OCI-LY7 (cell line): ENCODE measurements around the gene SPTBN2. TPM values are rescaled to one million over a fixed set of nuclear protein-coding genes. Genes with fewer than 3 reads are reported as not detected.

Experiments used
- BruUV-seq: library from RNA; stranded (reverse); fragments of 400-500 nt; replicated peaks from 2 replicates; lab custom pipeline; 2021; lab: Mats Ljungman, UMichigan
- CTCF ChIA-PET: fragments of 300-600 bp; sonication (Branson Sonifier 250); formaldehyde crosslinking; loops from one replicate; lab custom pipeline; 2022; ENCODE audit warnings: antibody characterized with exemption; ENCODE audit not compliant: unreplicated experiment; lab: Charles Lee
- POLR2A ChIA-PET: fragments of 300-600 bp; sonication (Branson Sonifier 250); formaldehyde crosslinking; loops from one replicate; lab custom pipeline; 2022; ENCODE audit warnings: antibody characterized with exemption; lab: Charles Lee
- DNase-seq: peaks from one replicate; pipeline ENCODE4 v3.0.0-alpha.2; 2015; ENCODE audit warnings: low spot score
- H2AFZ ChIP-seq: fragments of 200-600 bp; sonication (generic), shearing (Covaris generic); 2 replicates; pipeline ENCODE4 v1.6.1; 2014; ENCODE audit warnings: mild to moderate bottlenecking, antibody characterized with exemption, low read length, moderate library complexity
- H3K27ac ChIP-seq: fragments of 200-600 bp; sonication (generic); 2 replicates; pipeline ENCODE4 v1.5.1; 2014; ENCODE audit warnings: mixed run types, low read depth, mild to moderate bottlenecking, moderate library complexity, low read length, inconsistent platforms; ENCODE audit not compliant: poor library complexity, severe bottlenecking
- H3K36me3 ChIP-seq: fragments of 200-600 bp; sonication (generic); 2 replicates; pipeline ENCODE4 v1.6.1; 2014; ENCODE audit warnings: mild to moderate bottlenecking, antibody characterized with exemption, low read length, moderate library complexity, mixed read lengths; ENCODE audit not compliant: insufficient read depth
- H3K4me1 ChIP-seq: fragments of 200-600 bp; sonication (generic); 2 replicates; pipeline ENCODE4 v1.5.1; 2014; ENCODE audit warnings: mild to moderate bottlenecking, low read length; ENCODE audit not compliant: insufficient read depth, poor library complexity, severe bottlenecking
- H3K4me2 ChIP-seq: fragments of 200-600 bp; sonication (generic); 2 replicates; pipeline ENCODE4 v1.6.1; 2014; ENCODE audit warnings: mild to moderate bottlenecking, low read length
- H3K4me3 ChIP-seq: fragments of 200-600 bp; sonication (generic); 2 replicates; pipeline ENCODE4 v1.5.1; 2014; ENCODE audit warnings: mild to moderate bottlenecking, low read depth, low read length; ENCODE audit not compliant: poor library complexity, severe bottlenecking
- H3K79me2 ChIP-seq: fragments of 200-600 bp; sonication (generic); 2 replicates; pipeline ENCODE4 v1.6.1; 2016; ENCODE audit warnings: low read depth, mild to moderate bottlenecking, low read length, moderate library complexity, mixed read lengths; ENCODE audit not compliant: insufficient read depth
- H3K9me2 ChIP-seq: fragments of 200-600 bp; sonication (generic); 2 replicates; pipeline ENCODE4 v1.6.1; 2016; ENCODE audit warnings: mild to moderate bottlenecking, low read length, mixed read lengths; ENCODE audit not compliant: insufficient read depth
- H3K9me3 ChIP-seq: fragments of 200-600 bp; sonication (generic); 2 replicates; pipeline ENCODE4 v1.6.1; 2014; ENCODE audit warnings: mild to moderate bottlenecking, mixed run types, low read length, mixed read lengths
- H4K20me1 ChIP-seq: fragments of 200-600 bp; sonication (generic); 2 replicates; pipeline ENCODE4 v1.6.1; 2014; ENCODE audit warnings: mild to moderate bottlenecking, antibody characterized with exemption, low read length, moderate library complexity, mixed read lengths; ENCODE audit not compliant: insufficient read depth
- CTCF ChIP-seq: fragments of 200-600 bp; sonication (generic); conservative IDR thresholded peaks from 2 replicates; pipeline ENCODE4 v1.5.1; 2014; ENCODE audit warnings: mild to moderate bottlenecking, antibody characterized with exemption, low read length, moderate library complexity, mixed read lengths
- EZH2phosphoT487 ChIP-seq: fragments of 200-600 bp; sonication (generic); IDR thresholded peaks from 2 replicates; pipeline ENCODE4 v1.6.1; 2018; ENCODE audit warnings: low read depth, borderline replicate concordance, mild to moderate bottlenecking, mixed run types, antibody characterized with exemption, low read length, moderate library complexity, mixed read lengths
- intact Hi-C: fragments of 100-400 bp; cut with micrococcal nuclease; formaldehyde crosslinking; loops from one replicate; pipeline ENCODE4 v1.10.0; 2022; ENCODE audit not compliant: unreplicated experiment
- total RNA-seq, 2 experiments: library from RNA; depleted of rRNA in 1 of 2; stranded (reverse); fragments of >200 nt in 1 of 2; shearing (Covaris generic) in 1 of 2; gene quantifications; 2 replicates each; pipeline ENCODE4 v1.2.3, GENCODE V29; 2014 to 2022

The SPTBN2 gene
- total RNA-seq, 2 experiments from 2014 or later: 16.2 to 25.2 TPM

GRCh38 chr11:66720899-66721470 lies 8.0 kb downstream of the SPTBN2 start:
- CTCF ChIA-PET: no interaction called here
- Histone ChIP-seq H3K79me2 (no peaks in the 10 kb centered on the region), H3K4me3 (no peak overlapping the region), H3K27ac (no peak overlapping the region), H3K4me1 (peaks cover 6% of the 10 kb centered on the region), H3K4me2 (no peak overlapping the region), H4K20me1 (no peaks in the 10 kb centered on the region), H3K36me3 (no peaks in the 10 kb centered on the region), H3K9me3 (no peaks in the 10 kb centered on the region), H2AFZ (no peak overlapping the region), H3K9me2 (no peaks in the 10 kb centered on the region)
- POLR2A ChIA-PET: no interaction called here
- BruUV-seq: no TSS peak
- intact Hi-C loops: no loop called here
- TF ChIP-seq EZH2phosphoT487 (no peak), CTCF (no peak)
- no peak for DNase-seq

- Histone ChIP-seq H2AFZ (no peak overlapping the region), H4K20me1 (no peaks in the 10 kb centered on the region), H3K36me3 (no peaks in the 10 kb centered on the region), H3K4me3 (no peak overlapping the region), H3K9me3 (no peaks in the 10 kb centered on the region), H3K4me1 (peaks cover 6% of the 10 kb centered on the region), H3K9me2 (no peaks in the 10 kb centered on the region), H3K27ac (no peak overlapping the region), H3K79me2 (no peaks in the 10 kb centered on the region), H3K4me2 (no peak overlapping the region)
- no peak for TF ChIP-seq CTCF
- TF ChIP-seq EZH2phosphoT487: no peak
- intact Hi-C loops: no loop called here
- no TSS peak for BruUV-seq
- POLR2A ChIA-PET: interaction anchor here (0.9 kb wide), 1 partner anchor 20 kb away, joined by 5 read pairs; no protein-coding TSS in a partner anchor
- DNase-seq: no peak
- CTCF ChIA-PET: interaction anchor here (0.5 kb wide), 1 partner anchor 111 kb away, joined by 3 read pairs; no protein-coding TSS in a partner anchor
Observed at GRCh38 chr11:66720223-66720898, 8.7 kb downstream of the SPTBN2 start.
